Measurements from ENCODE around the gene MRPL24. TPM values are rescaled to one million over a fixed set of nuclear protein-coding genes. Genes with fewer than 3 reads are reported as not detected.
A peak's percentile ranks its signal among the peaks of the same experiment; 100 is the strongest.

Gene MRPL24
- total and polyA plus RNA-seq, 9 of the 15 experiments (the other 6 are each of a cell fraction or from before 2014, with no cell fraction given), result 74.3 to 267 (median 113) TPM

- TF ChIP-seq MNT (conservative IDR thresholded peaks at IDR 0.05) (peak in 1 of 2 experiments; percentile 54; a peak in 3 of 4 replicates), MYC (IDR thresholded peaks at IDR 0.05; ENCODE audit: low read depth, low read length) (0 out of 2 replicates have a peak, but pooled peaks have one; percentile 11), MYC (CRISPR knock-in tag; IDR thresholded peaks at IDR 0.05; ENCODE audit: borderline replicate concordance, low read depth) (0 out of 2 replicates have a peak, but pooled peaks have one; percentile 5), GTF2E2 (tag; IDR thresholded peaks at IDR 0.05) (peak; percentile 24; the same call in 1 of the 2 replicates), CHAMP1 (IDR thresholded peaks at IDR 0.05) (no peak), ZNF263 (CRISPR knock-in tag; IDR thresholded peaks at IDR 0.05; ENCODE audit: borderline replicate concordance) (peak; percentile 9), JUN (IDR thresholded peaks at IDR 0.05; ENCODE audit: borderline replicate concordance, low read depth, low read length) (no peak), JUN (CRISPR knock-in tag; IDR thresholded peaks at IDR 0.05; ENCODE audit: borderline replicate concordance) (peak; percentile 53; the same call in 1 of the 2 replicates), RERE (CRISPR knock-in tag; IDR thresholded peaks at IDR 0.05; ENCODE audit: borderline replicate concordance) (0 out of 2 replicates have a peak, but pooled peaks have one; percentile 42), ZBTB7A (IDR thresholded peaks at IDR 0.05; ENCODE audit: borderline replicate concordance, control insufficient read depth, low read depth, low read length) (peak; percentile 59; the same call in 1 of the 2 replicates), TFAP4 (CRISPR knock-in tag; IDR thresholded peaks at IDR 0.05; ENCODE audit: borderline replicate concordance) (peak; percentile 38; the same call in 1 of the 2 replicates), CEBPG (CRISPR knock-in tag; IDR thresholded peaks at IDR 0.05) (peak; percentile 54; the same call in 1 of the 2 replicates), CEBPG (tag; conservative IDR thresholded peaks at IDR 0.05 in 1 of 2, IDR thresholded peaks at IDR 0.05 in 1 of 2) (0 out of 4 replicates have a peak, but pooled peaks of 1 of the 2 experiments have one; percentile 16)
Observed at GRCh38 chr1:156767879-156768604, 27.2 kb upstream of the MRPL24 start (continued).
